ENCODE data around the gene DOK6.
"Not testable (repeated sequence)": the region's sequence is repeated elsewhere in the genome, so short reads cannot be mapped to it uniquely, and the experiment has no call there.

DOK6 gene

DNA sequence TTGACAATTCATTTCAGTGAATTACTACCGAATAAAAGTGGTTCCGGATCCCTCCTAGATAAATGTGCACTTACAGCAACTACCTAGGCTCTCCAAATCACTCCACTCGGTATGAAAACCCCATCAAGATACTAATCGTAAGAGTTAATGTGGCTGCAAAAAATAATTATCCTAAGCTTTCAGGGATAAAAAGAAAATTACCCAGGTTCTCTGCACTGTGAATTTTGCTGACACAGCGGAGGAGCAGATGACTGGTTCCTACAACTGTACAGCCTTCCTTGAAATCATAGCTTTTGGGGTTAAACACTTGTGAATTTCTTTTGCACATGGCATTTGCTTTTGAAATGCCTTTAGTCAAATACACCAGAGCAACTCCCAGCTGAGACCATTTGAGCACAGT, 442.3 kb downstream of the DOK6 start:
- TF ChIP-seq ZFX (IDR thresholded peaks at IDR 0.05) (no peak), CTCF (conservative IDR thresholded peaks at IDR 0.05) (no peak)
- no peak overlapping the region for H3K27ac ChIP-seq

DNA sequence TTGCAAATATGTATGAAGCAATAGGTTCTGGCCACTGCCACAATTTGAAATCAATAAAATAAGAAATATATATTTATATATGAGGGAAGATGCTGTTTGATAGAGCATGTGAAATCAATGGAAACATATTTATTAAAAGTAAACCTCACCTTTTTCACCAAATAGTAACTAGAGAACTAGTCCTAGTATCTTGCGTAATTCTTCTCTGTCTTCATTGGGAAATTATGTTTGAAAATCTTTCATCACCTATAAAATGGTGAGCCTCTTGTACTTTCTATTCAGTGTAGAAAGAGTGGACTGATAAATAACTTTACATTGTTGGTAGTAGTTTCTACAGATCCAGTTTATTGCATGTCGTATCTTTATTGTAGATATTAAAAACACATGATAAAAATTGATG, 444.0 kb downstream of the DOK6 start:
- H3K27ac ChIP-seq = no peak overlapping the region
- TF ChIP-seq CTCF (conservative IDR thresholded peaks at IDR 0.05) (no peak), ZFX (IDR thresholded peaks at IDR 0.05) (no peak)

DNA sequence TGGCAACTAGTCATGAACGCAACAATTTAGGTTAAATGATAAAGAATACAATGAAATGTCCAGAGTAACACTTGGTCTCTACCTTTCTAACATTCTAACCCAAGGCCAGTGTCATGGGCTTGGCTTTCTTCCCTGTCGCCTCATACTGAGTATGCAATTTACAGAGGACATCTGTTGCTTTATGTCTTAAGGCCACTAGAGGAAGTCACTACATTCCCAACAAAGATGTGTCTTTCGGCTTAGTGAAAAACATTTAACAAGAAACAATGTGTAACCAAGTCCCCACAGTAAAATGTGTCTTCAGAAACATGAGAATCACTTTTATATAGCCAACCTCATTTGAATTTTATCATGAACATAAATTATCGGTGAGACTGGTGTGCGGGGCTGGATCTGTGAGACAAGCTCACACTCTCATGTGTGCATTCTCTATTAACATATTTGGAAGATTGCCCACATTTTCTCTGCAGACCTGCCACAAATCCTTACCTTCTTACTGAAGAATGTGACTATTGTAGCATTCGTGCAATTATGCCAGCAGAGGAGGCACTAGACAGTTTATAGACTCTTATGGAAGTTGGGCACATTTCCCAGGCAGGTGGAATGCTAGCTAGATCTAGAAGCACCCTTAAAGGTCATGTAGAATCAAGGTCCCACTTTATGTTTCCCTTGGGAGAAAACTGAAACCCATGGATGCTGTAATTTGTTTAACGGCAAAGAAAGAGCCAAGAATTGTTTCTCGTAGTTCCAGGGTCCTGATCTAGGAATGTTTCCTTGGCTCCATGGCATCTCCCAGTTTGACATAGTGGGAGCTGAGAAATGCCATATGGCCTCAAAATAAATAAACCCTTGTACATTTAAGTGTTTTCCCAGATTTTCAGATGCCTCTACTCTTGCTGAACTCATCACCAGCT, 445.2 kb downstream of the DOK6 start:
- TF ChIP-seq ZFX (IDR thresholded peaks at IDR 0.05) (no peak), CTCF (conservative IDR thresholded peaks at IDR 0.05) (peak; percentile 19)
- no peak overlapping the region for H3K27ac ChIP-seq

GRCh38 chr18:69853051-69853450, 452.4 kb downstream of the DOK6 start:
- TF ChIP-seq ZFX (IDR thresholded peaks at IDR 0.05) (no peak), CTCF (conservative IDR thresholded peaks at IDR 0.05) (no peak)
- H3K27ac ChIP-seq = no peak overlapping the region

DNA sequence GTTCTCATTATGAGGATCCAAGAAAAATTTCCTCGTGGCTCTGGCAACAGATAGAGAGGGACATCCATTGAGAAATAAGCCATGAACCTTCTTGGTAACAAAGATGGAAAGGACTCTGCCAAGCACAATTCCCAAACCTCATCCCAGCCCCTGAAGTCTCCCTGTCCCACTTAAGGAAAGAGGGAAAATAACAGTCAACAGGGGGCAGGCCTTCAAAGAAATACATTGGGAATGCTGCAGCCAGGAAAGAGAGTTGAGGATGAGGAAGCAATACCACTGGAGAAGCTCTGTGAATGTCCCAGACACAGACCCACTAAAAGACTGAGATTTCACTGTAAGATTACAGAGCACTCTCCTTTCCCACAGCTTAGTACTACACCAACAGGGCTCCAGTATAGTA, 453.8 kb downstream of the DOK6 start:
- TF ChIP-seq ZFX (IDR thresholded peaks at IDR 0.05) (no peak), CTCF (conservative IDR thresholded peaks at IDR 0.05) (no peak)
- H3K27ac ChIP-seq = no peak overlapping the region

- H3K27ac ChIP-seq = peak overlapping the region; percentile 50; the same call in 1 of the 2 replicates
- TF ChIP-seq ZFX (IDR thresholded peaks at IDR 0.05) (no peak), CTCF (conservative IDR thresholded peaks at IDR 0.05) (no peak)
Observed at GRCh38 chr18:69858897-69859296, 458.2 kb downstream of the DOK6 start.

DNA sequence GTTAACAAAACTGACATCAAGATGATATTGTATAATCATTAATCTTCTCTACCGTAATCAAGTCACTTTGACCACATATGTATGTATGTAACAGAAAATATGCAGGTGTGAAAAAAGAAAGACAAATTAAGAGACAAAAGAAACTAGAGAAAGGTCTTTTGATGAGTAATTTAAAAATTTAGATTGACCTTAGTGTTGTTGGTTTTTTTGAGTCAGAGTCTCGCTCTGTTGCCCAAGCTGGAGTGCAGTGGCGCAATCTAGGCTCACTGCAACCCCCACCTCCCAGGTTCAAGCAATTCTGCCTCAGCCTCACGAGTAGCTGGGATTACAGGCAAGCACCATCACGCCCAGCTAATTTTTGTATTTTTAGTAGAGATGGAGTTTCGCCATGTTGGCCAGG, 464.1 kb downstream of the DOK6 start:
- H3K27ac ChIP-seq = not testable (repeated sequence)

DNA sequence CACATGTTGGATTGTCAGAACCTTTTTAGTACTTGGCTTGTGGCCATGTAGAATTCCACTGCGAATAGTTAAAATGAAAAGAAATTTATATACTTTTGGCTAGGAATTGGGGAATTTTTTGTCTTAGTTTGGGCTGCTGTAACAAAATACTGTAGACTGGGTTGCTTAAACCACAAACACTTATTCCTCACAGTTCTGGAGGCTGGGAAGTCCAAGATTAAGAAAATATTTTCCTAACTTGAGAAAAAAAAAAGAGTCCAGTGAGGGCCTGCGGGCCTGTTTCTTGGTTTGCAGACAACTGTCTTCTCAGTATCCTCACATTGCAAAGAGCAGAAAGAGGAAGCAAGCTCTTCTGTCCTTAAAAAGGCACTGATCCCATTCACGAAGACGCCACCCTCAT, 465.1 kb downstream of the DOK6 start:
- no peak for TF ChIP-seq CTCF (conservative IDR thresholded peaks at IDR 0.05)
- TF ChIP-seq ZFX (IDR thresholded peaks at IDR 0.05) = no peak
- no peak overlapping the region for H3K27ac ChIP-seq
